HepG2 (cell line): ENCODE measurements around the gene ANGPTL2.

Experiments
- BRCA1 ChIP-seq: sonication (generic); formaldehyde crosslinking; IDR thresholded peaks from 2 replicates; pipeline ENCODE4 v1.4.0; 2020; ENCODE audit warnings: missing genetic modification reagents
- EP300 ChIP-seq, 3 experiments: sonication (generic) in 1 of 3; formaldehyde crosslinking in 1 of 3; IDR thresholded peaks; 2 replicates each; pipeline versions ENCODE4 v1.5.1 to v1.6.1; 2011 to 2020; ENCODE audit warnings: low read depth in 2 of 3, low read length in 2 of 3, borderline replicate concordance in 1 of 3, improper control_type of control experiment in 1 of 3, mild to moderate bottlenecking in 1 of 3, missing genetic modification reagents in 1 of 3, moderate library complexity in 1 of 3
- HNRNPLL ChIP-seq: fragments of 200-400 bp; formaldehyde crosslinking; IDR thresholded peaks from 2 replicates; pipeline ENCODE4 v1.6.1; 2017; ENCODE audit warnings: mild to moderate bottlenecking, low read depth, low read length; ENCODE audit not compliant: poor library complexity, severe bottlenecking
- IRX3 ChIP-seq: sonication (generic); formaldehyde crosslinking; IDR thresholded peaks from 2 replicates; pipeline ENCODE4 v1.8.1; 2023; ENCODE audit warnings: mild to moderate bottlenecking, low read depth, missing genetic modification reagents, borderline replicate concordance
- MIER2 ChIP-seq: IDR thresholded peaks from 2 replicates; pipeline ENCODE4 v1.6.1; 2016; ENCODE audit warnings: missing biosample characterization, missing genetic modification reagents
- SRSF1 ChIP-seq: fragments of 200-400 bp; formaldehyde crosslinking; optimal IDR thresholded peaks from 2 replicates; pipeline ENCODE3; 2017; ENCODE audit warnings: mild to moderate bottlenecking, low read depth, low read length, moderate library complexity
- ZFP36 ChIP-seq: fragments of 150-350 bp; IDR thresholded peaks from 2 replicates; pipeline ENCODE4 v1.6.1; 2018; ENCODE audit warnings: borderline replicate concordance, low read length, low read depth; ENCODE audit not compliant: partially characterized antibody
- TF ChIP-seq, protein P1 (sequence below), 2 experiments: fragments of 450-650 bp in 1 of 2; sonication (generic) in 1 of 2; formaldehyde crosslinking in 1 of 2; IDR thresholded peaks; 2 replicates each; pipeline versions ENCODE4 v1.6.1 to v1.8.0; 2016 to 2022; ENCODE audit warnings: antibody characterized with exemption in 1 of 2, mild to moderate bottlenecking in 1 of 2, missing genetic modification reagents in 1 of 2
- TF ChIP-seq, protein P2 (sequence below): sonication (generic); formaldehyde crosslinking; IDR thresholded peaks from 2 replicates; pipeline ENCODE4 v1.4.0; 2020; ENCODE audit warnings: low read depth, mild to moderate bottlenecking, missing genetic modification reagents
- TF ChIP-seq, protein P3 (sequence below): sonication (generic); formaldehyde crosslinking; IDR thresholded peaks from 2 replicates; pipeline ENCODE4 v1.5.0; 2020; ENCODE audit warnings: mild to moderate bottlenecking, missing genetic modification reagents, moderate library complexity
- TF ChIP-seq, protein P4 (sequence below), 2 experiments: fragments of 450-650 bp in 1 of 2; sonication (generic) in 1 of 2; formaldehyde crosslinking; IDR thresholded peaks; 2 replicates each; pipeline versions ENCODE4 v1.5.0 to v1.8.0; 2020 to 2022; ENCODE audit warnings: mild to moderate bottlenecking in 1 of 2, missing genetic modification reagents in 1 of 2
- TF ChIP-seq, protein P5 (sequence below): sonication (generic); formaldehyde crosslinking; IDR thresholded peaks from 2 replicates; pipeline ENCODE4 v1.5.0; 2020; ENCODE audit warnings: missing genetic modification reagents

DNA sequence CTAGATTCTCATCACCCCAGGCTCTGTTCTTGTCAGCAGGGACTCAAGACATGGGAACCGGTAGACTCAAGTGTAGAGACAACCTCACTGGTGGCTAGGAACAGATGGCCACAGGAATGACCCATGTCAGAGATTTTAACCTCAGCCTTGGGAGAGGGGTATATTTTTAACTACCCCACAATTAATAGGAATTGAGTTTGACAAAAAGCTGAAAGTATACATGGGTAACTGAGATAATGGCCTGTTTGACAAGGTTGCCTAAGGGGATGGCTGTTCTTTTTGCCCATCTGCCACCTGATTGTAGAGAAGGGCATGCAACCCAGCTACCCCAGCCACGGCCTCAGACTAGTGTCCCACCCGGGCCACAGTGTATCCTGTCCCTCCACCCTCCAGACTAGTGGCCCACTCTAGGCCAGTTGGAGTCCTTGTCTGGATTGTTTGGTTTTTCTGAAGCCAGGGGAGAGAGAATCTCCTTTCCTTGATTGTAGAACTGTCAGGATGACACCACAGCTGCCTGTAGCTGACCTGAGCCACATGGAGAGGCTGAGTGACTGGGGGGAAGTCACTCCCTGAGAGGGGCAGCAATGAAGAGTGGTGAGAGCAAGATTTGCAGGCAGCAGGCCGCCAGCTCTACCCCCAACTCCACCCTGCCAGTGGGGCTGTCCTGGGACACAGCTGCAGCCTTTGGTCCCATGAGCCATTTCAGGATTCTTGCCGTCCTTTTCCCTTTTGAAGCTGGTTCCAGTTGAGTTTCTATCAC, 14.6 kb upstream of the ANGPTL2 start:
- TF ChIP-seq, protein P1, sequence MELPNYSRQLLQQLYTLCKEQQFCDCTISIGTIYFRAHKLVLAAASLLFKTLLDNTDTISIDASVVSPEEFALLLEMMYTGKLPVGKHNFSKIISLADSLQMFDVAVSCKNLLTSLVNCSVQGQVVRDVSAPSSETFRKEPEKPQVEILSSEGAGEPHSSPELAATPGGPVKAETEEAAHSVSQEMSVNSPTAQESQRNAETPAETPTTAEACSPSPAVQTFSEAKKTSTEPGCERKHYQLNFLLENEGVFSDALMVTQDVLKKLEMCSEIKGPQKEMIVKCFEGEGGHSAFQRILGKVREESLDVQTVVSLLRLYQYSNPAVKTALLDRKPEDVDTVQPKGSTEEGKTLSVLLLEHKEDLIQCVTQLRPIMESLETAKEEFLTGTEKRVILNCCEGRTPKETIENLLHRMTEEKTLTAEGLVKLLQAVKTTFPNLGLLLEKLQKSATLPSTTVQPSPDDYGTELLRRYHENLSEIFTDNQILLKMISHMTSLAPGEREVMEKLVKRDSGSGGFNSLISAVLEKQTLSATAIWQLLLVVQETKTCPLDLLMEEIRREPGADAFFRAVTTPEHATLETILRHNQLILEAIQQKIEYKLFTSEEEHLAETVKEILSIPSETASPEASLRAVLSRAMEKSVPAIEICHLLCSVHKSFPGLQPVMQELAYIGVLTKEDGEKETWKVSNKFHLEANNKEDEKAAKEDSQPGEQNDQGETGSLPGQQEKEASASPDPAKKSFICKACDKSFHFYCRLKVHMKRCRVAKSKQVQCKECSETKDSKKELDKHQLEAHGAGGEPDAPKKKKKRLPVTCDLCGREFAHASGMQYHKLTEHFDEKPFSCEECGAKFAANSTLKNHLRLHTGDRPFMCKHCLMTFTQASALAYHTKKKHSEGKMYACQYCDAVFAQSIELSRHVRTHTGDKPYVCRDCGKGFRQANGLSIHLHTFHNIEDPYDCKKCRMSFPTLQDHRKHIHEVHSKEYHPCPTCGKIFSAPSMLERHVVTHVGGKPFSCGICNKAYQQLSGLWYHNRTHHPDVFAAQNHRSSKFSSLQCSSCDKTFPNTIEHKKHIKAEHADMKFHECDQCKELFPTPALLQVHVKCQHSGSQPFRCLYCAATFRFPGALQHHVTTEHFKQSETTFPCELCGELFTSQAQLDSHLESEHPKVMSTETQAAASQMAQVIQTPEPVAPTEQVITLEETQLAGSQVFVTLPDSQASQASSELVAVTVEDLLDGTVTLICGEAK (IDR thresholded peaks at IDR 0.05) = no peak
- TF ChIP-seq, protein P1 (CRISPR knock-in tag; IDR thresholded peaks at IDR 0.05) = no peak
- TF ChIP-seq, protein P2, sequence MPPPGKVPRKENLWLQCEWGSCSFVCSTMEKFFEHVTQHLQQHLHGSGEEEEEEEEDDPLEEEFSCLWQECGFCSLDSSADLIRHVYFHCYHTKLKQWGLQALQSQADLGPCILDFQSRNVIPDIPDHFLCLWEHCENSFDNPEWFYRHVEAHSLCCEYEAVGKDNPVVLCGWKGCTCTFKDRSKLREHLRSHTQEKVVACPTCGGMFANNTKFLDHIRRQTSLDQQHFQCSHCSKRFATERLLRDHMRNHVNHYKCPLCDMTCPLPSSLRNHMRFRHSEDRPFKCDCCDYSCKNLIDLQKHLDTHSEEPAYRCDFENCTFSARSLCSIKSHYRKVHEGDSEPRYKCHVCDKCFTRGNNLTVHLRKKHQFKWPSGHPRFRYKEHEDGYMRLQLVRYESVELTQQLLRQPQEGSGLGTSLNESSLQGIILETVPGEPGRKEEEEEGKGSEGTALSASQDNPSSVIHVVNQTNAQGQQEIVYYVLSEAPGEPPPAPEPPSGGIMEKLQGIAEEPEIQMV (CRISPR knock-in tag) = no peak
- TF ChIP-seq, protein P3, sequence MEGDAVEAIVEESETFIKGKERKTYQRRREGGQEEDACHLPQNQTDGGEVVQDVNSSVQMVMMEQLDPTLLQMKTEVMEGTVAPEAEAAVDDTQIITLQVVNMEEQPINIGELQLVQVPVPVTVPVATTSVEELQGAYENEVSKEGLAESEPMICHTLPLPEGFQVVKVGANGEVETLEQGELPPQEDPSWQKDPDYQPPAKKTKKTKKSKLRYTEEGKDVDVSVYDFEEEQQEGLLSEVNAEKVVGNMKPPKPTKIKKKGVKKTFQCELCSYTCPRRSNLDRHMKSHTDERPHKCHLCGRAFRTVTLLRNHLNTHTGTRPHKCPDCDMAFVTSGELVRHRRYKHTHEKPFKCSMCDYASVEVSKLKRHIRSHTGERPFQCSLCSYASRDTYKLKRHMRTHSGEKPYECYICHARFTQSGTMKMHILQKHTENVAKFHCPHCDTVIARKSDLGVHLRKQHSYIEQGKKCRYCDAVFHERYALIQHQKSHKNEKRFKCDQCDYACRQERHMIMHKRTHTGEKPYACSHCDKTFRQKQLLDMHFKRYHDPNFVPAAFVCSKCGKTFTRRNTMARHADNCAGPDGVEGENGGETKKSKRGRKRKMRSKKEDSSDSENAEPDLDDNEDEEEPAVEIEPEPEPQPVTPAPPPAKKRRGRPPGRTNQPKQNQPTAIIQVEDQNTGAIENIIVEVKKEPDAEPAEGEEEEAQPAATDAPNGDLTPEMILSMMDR (CRISPR knock-in tag) = no peak
- TF ChIP-seq, protein P4, sequence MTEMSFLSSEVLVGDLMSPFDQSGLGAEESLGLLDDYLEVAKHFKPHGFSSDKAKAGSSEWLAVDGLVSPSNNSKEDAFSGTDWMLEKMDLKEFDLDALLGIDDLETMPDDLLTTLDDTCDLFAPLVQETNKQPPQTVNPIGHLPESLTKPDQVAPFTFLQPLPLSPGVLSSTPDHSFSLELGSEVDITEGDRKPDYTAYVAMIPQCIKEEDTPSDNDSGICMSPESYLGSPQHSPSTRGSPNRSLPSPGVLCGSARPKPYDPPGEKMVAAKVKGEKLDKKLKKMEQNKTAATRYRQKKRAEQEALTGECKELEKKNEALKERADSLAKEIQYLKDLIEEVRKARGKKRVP (CRISPR knock-in tag; IDR thresholded peaks at IDR 0.05) = no peak
- TF ChIP-seq BRCA1 (CRISPR knock-in tag) (no peak), ZFP36 (no peak), IRX3 (CRISPR knock-in tag) (no peak), HNRNPLL (no peak), EP300 (IDR thresholded peaks at IDR 0.05; ENCODE audit: low read depth in 2 of 2, low read length in 2 of 2) (no peak), EP300 (CRISPR knock-in tag; IDR thresholded peaks at IDR 0.05; ENCODE audit: borderline replicate concordance) (no peak), MIER2 (CRISPR knock-in tag) (no peak), SRSF1 (no peak)
- TF ChIP-seq, protein P5, sequence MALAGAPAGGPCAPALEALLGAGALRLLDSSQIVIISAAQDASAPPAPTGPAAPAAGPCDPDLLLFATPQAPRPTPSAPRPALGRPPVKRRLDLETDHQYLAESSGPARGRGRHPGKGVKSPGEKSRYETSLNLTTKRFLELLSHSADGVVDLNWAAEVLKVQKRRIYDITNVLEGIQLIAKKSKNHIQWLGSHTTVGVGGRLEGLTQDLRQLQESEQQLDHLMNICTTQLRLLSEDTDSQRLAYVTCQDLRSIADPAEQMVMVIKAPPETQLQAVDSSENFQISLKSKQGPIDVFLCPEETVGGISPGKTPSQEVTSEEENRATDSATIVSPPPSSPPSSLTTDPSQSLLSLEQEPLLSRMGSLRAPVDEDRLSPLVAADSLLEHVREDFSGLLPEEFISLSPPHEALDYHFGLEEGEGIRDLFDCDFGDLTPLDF (CRISPR knock-in tag) = no peak
